ENCODE measurements around the gene FBP1.
"Not testable (repeated sequence)": the region's sequence is repeated elsewhere in the genome, so short reads cannot be mapped to it uniquely, and the experiment has no call there.

Gene FBP1

GRCh38 chr9:94602666-94603065 is 36.7 kb downstream of the FBP1 start:
- no peak overlapping the region for H3K4me3 ChIP-seq (ENCODE audit: insufficient read depth, low read depth, low read length)
- H3K27ac ChIP-seq (ENCODE audit: insufficient read depth, low read depth, low read length, poor library complexity, severe bottlenecking), result no peak overlapping the region
- H3K4me1 ChIP-seq (ENCODE audit: control insufficient read depth, insufficient read depth, low read length), result no peaks in the 10 kb centered on the region
- no peaks in the 10 kb centered on the region for H3K27me3 ChIP-seq (ENCODE audit: control insufficient read depth, insufficient read depth, low read length, poor library complexity, severe bottlenecking)
- 89 to 95% methylated on average over 5 to 6 of the region's 6 CpGs for WGBS, 2 experiments
- H3K36me3 ChIP-seq (ENCODE audit: control insufficient read depth, insufficient read depth, low read length), result no peaks in the 10 kb centered on the region
- no peaks in the 10 kb centered on the region for H3K9me3 ChIP-seq (ENCODE audit: control insufficient read depth, low read length)

DNA sequence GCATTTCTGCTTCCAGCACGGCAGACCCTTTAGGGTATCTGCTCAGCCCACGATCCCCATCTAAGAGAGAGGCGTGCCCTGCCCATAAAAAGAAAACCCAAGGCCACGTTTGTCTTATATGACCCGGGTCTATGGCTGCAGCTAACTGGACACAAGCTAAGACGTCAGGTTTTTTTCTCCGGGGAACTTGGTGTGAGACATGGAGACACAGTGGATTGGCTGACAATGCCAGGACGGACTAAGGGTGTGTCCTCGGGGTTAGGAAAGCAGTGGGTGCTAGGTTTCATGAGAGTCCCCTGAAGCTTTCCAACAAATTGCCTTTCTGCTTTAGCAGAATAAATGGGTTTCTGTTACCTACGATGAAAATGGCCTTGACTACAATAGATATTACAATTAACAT is 38.6 kb downstream of the FBP1 start:
- H3K9me3 ChIP-seq (ENCODE audit: control insufficient read depth, low read length), result no peaks in the 10 kb centered on the region
- H3K36me3 ChIP-seq (ENCODE audit: control insufficient read depth, insufficient read depth, low read length), result no peaks in the 10 kb centered on the region
- H3K4me1 ChIP-seq (ENCODE audit: control insufficient read depth, insufficient read depth, low read length), result no peaks in the 10 kb centered on the region
- H3K27ac ChIP-seq (ENCODE audit: insufficient read depth, low read depth, low read length, poor library complexity, severe bottlenecking), result no peak overlapping the region
- WGBS, 2 experiments, result 73 to 83% methylated on average over 9 to 10 of the region's 10 CpGs
- H3K4me3 ChIP-seq (ENCODE audit: insufficient read depth, low read depth, low read length), result no peak overlapping the region
- no peaks in the 10 kb centered on the region for H3K27me3 ChIP-seq (ENCODE audit: control insufficient read depth, insufficient read depth, low read length, poor library complexity, severe bottlenecking)

- H3K9me3 ChIP-seq (ENCODE audit: control insufficient read depth, low read length), result no peaks in the 10 kb centered on the region
- WGBS, 2 experiments, result 94 to 95% methylated on average over 8 of the region's 8 CpGs
- no peak overlapping the region for H3K27ac ChIP-seq (ENCODE audit: insufficient read depth, low read depth, low read length, poor library complexity, severe bottlenecking)
- H3K4me1 ChIP-seq (ENCODE audit: control insufficient read depth, insufficient read depth, low read length), result no peaks in the 10 kb centered on the region
- no peaks in the 10 kb centered on the region for H3K36me3 ChIP-seq (ENCODE audit: control insufficient read depth, insufficient read depth, low read length)
- H3K27me3 ChIP-seq (ENCODE audit: control insufficient read depth, insufficient read depth, low read length, poor library complexity, severe bottlenecking), result no peaks in the 10 kb centered on the region
- H3K4me3 ChIP-seq (ENCODE audit: insufficient read depth, low read depth, low read length), result no peak overlapping the region
Measured at GRCh38 chr9:94600258-94600657, 39.1 kb downstream of the FBP1 start.

DNA sequence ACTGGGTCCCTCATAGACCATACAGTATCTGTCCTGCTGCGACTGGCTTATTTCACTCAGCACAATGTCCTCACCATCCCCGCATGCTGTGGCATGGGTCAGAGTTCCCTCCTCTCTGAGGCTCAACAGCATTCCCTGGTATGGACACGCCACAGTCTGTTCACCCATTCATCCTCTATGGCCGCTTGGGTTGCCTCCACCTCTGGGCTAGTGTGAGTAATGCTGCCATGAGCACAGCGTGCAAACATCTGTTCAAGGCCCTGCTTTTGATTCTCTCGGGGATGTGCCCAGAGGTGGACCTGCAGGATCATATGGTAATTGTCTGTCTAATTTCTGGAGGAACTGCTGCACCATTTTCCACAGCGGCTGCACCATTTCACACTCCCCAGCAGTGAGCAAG is 40.2 kb downstream of the FBP1 start:
- Histone ChIP-seq H3K27me3 (ENCODE audit: control insufficient read depth, insufficient read depth, low read length, poor library complexity, severe bottlenecking) (no peaks in the 10 kb centered on the region), H3K27ac (ENCODE audit: insufficient read depth, low read depth, low read length, poor library complexity, severe bottlenecking) (no peak overlapping the region), H3K9me3 (ENCODE audit: control insufficient read depth, low read length) (no peaks in the 10 kb centered on the region), H3K36me3 (ENCODE audit: control insufficient read depth, insufficient read depth, low read length) (no peaks in the 10 kb centered on the region), H3K4me3 (ENCODE audit: insufficient read depth, low read depth, low read length) (no peak overlapping the region), H3K4me1 (ENCODE audit: control insufficient read depth, insufficient read depth, low read length) (no peaks in the 10 kb centered on the region)
- 80 to 81% methylated on average over 7 of the region's 7 CpGs for WGBS, 2 experiments

GRCh38 chr9:94593459-94594345 is 45.6 kb downstream of the FBP1 start, which contains the start of gene FBP2:
TSS of gene FBP2 (minus strand) at chr9:94593824. CDS start at chr9:94593726, 98 bp downstream.
- WGBS, 2 experiments, result 81 to 82% methylated on average over 21 of the region's 21 CpGs

GRCh38 chr9:94592683-94593082 is 46.6 kb downstream of the FBP1 start:
- not testable (repeated sequence) for H3K4me3 ChIP-seq (ENCODE audit: insufficient read depth, low read depth, low read length); H3K36me3 ChIP-seq (ENCODE audit: control insufficient read depth, insufficient read depth, low read length); H3K27ac ChIP-seq (ENCODE audit: insufficient read depth, low read depth, low read length, poor library complexity, severe bottlenecking); H3K4me1 ChIP-seq (ENCODE audit: control insufficient read depth, insufficient read depth, low read length); H3K27me3 ChIP-seq (ENCODE audit: control insufficient read depth, insufficient read depth, low read length, poor library complexity, severe bottlenecking); H3K9me3 ChIP-seq (ENCODE audit: control insufficient read depth, low read length)
- WGBS, 2 experiments, result 63 to 66% methylated on average over 7 of the region's 7 CpGs

More at GRCh38 chr9:94593459-94594345, 45.6 kb downstream of the FBP1 start, which contains the start of gene FBP2:
- no peak within 1 kb of the TSS for H3K27ac ChIP-seq (ENCODE audit: insufficient read depth, low read depth, low read length, poor library complexity, severe bottlenecking)
- no peak within 1 kb of the TSS for H3K4me3 ChIP-seq (ENCODE audit: insufficient read depth, low read depth, low read length)
- H3K4me1 ChIP-seq (ENCODE audit: control insufficient read depth, insufficient read depth, low read length), result no peaks in the 10 kb centered on the region
- H3K27me3 ChIP-seq (ENCODE audit: control insufficient read depth, insufficient read depth, low read length, poor library complexity, severe bottlenecking), result no peaks in the 10 kb centered on the region
- H3K36me3 ChIP-seq (ENCODE audit: control insufficient read depth, insufficient read depth, low read length), result no peaks in the 10 kb centered on the region
- no peaks in the 10 kb centered on the region for H3K9me3 ChIP-seq (ENCODE audit: control insufficient read depth, low read length)

- 94 to 96% methylated on average over 7 to 8 of the region's 8 CpGs for WGBS, 2 experiments
- no peaks in the 10 kb centered on the region for H3K4me1 ChIP-seq (ENCODE audit: control insufficient read depth, insufficient read depth, low read length)
- H3K27ac ChIP-seq (ENCODE audit: insufficient read depth, low read depth, low read length, poor library complexity, severe bottlenecking), result no peak overlapping the region
- no peaks in the 10 kb centered on the region for H3K27me3 ChIP-seq (ENCODE audit: control insufficient read depth, insufficient read depth, low read length, poor library complexity, severe bottlenecking)
- no peak overlapping the region for H3K4me3 ChIP-seq (ENCODE audit: insufficient read depth, low read depth, low read length)
- H3K9me3 ChIP-seq (ENCODE audit: control insufficient read depth, low read length), result no peaks in the 10 kb centered on the region
- no peaks in the 10 kb centered on the region for H3K36me3 ChIP-seq (ENCODE audit: control insufficient read depth, insufficient read depth, low read length)
Measured at GRCh38 chr9:94591876-94592275, 47.4 kb downstream of the FBP1 start.

- H3K9me3 ChIP-seq (ENCODE audit: control insufficient read depth, low read length); H3K4me3 ChIP-seq (ENCODE audit: insufficient read depth, low read depth, low read length); H3K27ac ChIP-seq (ENCODE audit: insufficient read depth, low read depth, low read length, poor library complexity, severe bottlenecking); H3K27me3 ChIP-seq (ENCODE audit: control insufficient read depth, insufficient read depth, low read length, poor library complexity, severe bottlenecking); H3K4me1 ChIP-seq (ENCODE audit: control insufficient read depth, insufficient read depth, low read length); H3K36me3 ChIP-seq (ENCODE audit: control insufficient read depth, insufficient read depth, low read length): not testable (repeated sequence)
- 90% methylated on average over 35 of the region's 38 CpGs for WGBS, 2 experiments
Measured at GRCh38 chr9:94591046-94591545, 48.2 kb downstream of the FBP1 start.

- no peak overlapping the region for H3K27ac ChIP-seq (ENCODE audit: insufficient read depth, low read depth, low read length, poor library complexity, severe bottlenecking)
- no peaks in the 10 kb centered on the region for H3K36me3 ChIP-seq (ENCODE audit: control insufficient read depth, insufficient read depth, low read length)
- H3K4me1 ChIP-seq (ENCODE audit: control insufficient read depth, insufficient read depth, low read length), result no peaks in the 10 kb centered on the region
- H3K27me3 ChIP-seq (ENCODE audit: control insufficient read depth, insufficient read depth, low read length, poor library complexity, severe bottlenecking), result no peaks in the 10 kb centered on the region
- no peaks in the 10 kb centered on the region for H3K9me3 ChIP-seq (ENCODE audit: control insufficient read depth, low read length)
- 92 to 96% methylated on average over 9 of the region's 9 CpGs for WGBS, 2 experiments
- H3K4me3 ChIP-seq (ENCODE audit: insufficient read depth, low read depth, low read length), result no peak overlapping the region
Measured at GRCh38 chr9:94588681-94589080, 50.6 kb downstream of the FBP1 start.

DNA sequence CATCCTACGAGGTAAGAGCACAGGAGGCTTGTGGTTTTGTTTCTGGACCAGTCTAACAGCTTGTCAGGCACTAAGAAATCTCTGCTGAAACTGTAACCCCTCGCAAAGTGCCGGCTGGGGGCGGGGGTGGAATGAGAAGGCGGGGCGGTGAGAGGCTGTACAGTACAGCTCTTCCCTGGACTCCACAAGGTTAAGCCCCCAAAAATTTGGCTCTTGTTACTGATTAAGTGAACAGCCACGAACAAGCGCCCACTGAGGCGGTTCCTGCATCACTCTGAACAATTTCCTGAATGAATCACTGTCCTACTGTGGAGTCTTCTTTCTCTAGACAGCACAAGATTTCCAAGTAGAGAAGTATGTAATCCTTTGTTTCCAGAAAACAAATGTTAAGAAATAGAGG is 52.5 kb downstream of the FBP1 start:
- H3K27me3 ChIP-seq (ENCODE audit: control insufficient read depth, insufficient read depth, low read length, poor library complexity, severe bottlenecking), result no peaks in the 10 kb centered on the region
- H3K9me3 ChIP-seq (ENCODE audit: control insufficient read depth, low read length), result no peaks in the 10 kb centered on the region
- no peak overlapping the region for H3K27ac ChIP-seq (ENCODE audit: insufficient read depth, low read depth, low read length, poor library complexity, severe bottlenecking)
- H3K36me3 ChIP-seq (ENCODE audit: control insufficient read depth, insufficient read depth, low read length), result no peaks in the 10 kb centered on the region
- H3K4me3 ChIP-seq (ENCODE audit: insufficient read depth, low read depth, low read length), result no peak overlapping the region
- H3K4me1 ChIP-seq (ENCODE audit: control insufficient read depth, insufficient read depth, low read length), result no peaks in the 10 kb centered on the region
- 91 to 92% methylated on average over 9 of the region's 9 CpGs for WGBS, 2 experiments

All from ectodermal cell (in vitro differentiated cells).